Memory B cell (primary cell): Measurements from ENCODE around the gene S100A1.

Experiments
- ATAC-seq: fragments of 150-1000 bp; cut with Tn5 transposase; 2 replicates; pipeline ENCODE4 v1.10.0; 2021; ENCODE audit warnings: low read depth, mild to moderate bottlenecking, moderate library complexity
- DNase-seq, 2 donors: peaks; one replicate each; pipeline ENCODE4 v3.0.0; 2022; ENCODE audit warnings: low spot score in 2 of 2
- H3K27ac Mint-ChIP-seq: one replicate; pipeline ENCODE4 v1.8.0; 2022; ENCODE audit warnings: mild to moderate bottlenecking, moderate library complexity, mixed read lengths
- H3K27me3 Mint-ChIP-seq: one replicate; pipeline ENCODE4 v1.8.0; 2022; ENCODE audit warnings: mixed read lengths
- H3K36me3 Mint-ChIP-seq: one replicate; pipeline ENCODE4 v1.8.0; 2022; ENCODE audit warnings: mild to moderate bottlenecking, mixed read lengths
- H3K4me1 Mint-ChIP-seq: one replicate; pipeline ENCODE4 v1.8.0; 2022; ENCODE audit warnings: mixed read lengths
- H3K4me3 Mint-ChIP-seq: one replicate; pipeline ENCODE4 v1.8.0; 2022; ENCODE audit warnings: mild to moderate bottlenecking, moderate library complexity, mixed read lengths
- H3K9me3 Mint-ChIP-seq: one replicate; pipeline ENCODE4 v1.8.0; 2022; ENCODE audit warnings: mixed read lengths

The S100A1 gene

GRCh38 chr1:153680120-153680403 lies 51.8 kb downstream of the S100A1 start:
- DNase-seq (no peak), ATAC-seq (no peak)
- Mint-ChIP-seq H3K4me1 (peaks cover 22% of the 10 kb centered on the region), H3K27me3 (peaks cover 37% of the 10 kb centered on the region), H3K9me3 (no peaks in the 10 kb centered on the region), H3K36me3 (no peaks in the 10 kb centered on the region), H3K4me3 (peak overlapping the region; percentile 82), H3K27ac (peak overlapping the region; percentile 2)
